ENCODE results near the gene MROH9.

The MROH9 gene

DNA sequence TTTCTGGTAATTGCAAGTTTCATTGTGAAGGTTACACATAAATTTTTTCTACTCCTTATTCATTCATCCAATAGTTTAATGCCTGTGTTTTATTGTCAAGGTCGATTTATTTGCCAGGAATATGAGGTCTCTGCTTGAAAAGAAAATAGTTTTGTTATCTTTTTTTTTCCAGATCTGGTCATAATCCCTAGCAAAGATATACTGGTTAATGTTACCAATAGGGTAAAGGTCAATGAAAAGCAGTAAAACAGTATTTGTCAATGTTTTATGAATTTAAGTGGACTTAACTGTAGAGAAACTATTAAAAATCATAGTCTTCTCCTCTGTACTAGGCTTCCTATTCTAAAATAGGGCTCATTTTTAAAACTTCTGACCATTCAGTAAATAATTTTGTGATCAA lies 147.3 kb downstream of the MROH9 start:
- no peak for DNase-seq

DNA sequence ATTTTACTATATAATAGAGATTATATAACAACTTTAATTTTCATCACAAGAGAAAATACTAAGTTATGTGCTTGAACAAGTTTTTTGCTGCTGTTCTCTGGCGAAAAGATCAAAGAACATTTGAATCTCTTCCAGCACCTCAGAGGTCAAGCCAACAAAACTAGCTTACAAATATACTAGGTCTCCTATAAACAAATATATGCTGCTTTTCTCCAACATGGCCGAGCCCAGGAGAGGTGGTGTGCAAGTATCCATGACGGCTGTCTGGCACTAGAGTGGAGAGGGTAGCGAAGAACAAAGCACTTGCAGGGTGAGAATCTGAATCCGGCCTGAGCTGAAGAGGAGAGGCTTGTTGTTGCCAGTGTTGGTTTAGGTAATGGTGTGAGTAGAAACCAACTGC lies 147.9 kb downstream of the MROH9 start:
- DNase-seq: peak; percentile 5

DNA sequence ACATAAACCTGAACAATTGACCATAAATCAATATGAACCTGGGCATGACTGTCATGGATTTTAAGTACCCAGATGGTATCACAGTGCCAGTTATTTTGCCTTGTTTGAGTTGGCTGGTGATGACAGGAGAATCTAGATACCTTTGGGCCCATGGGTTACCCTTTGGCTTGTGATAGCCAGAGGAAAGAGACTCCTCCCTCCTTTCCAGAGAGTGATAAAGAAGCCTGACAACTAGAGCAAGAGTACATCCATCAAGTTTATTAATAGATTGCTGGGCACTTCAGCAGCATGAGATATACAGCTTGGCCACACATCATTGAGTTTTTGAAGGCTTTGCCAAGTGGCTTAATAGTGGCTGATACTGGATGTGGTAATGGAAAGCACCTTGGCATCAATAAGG lies 148.8 kb downstream of the MROH9 start:
- peak; percentile 5 for DNase-seq

DNA sequence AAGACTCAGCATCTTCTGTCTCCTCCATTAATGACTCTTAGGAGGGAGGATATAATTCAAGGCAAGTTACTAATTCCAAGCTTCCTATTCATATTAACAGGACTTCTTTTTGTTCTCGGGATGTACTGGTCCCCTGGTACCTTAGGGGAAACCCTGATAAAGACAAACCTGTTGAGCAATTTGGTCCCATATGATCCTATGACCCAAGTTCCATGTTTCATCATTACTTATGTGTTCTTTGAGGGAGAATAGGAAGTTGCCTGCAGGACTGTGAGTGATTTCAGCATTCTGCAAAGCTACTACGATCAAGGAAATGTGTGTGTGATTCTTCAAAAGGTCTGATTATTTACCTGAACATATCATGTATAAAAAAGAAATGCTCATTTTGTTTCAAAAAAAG lies 149.5 kb downstream of the MROH9 start:
- no peak for DNase-seq

DNA sequence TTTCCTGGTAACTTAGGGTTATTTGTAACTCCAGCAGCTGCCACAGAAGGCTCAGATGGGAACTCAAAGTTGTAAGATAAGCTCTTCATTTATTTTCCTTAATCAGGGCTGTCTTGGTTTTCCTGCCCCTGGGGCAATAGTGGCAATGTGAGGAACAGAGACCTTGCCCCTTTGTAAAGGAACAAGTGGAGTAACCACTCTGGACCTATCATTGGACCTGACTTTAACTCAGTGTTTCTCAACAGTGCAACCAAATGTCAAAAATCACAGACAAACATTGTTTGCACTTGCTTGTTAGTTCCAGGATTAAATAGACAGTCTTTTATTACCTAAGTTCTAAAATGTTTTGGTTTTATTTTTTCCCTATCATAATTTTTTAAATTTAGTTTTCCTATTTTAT lies 152.6 kb downstream of the MROH9 start:
- DNase-seq: no peak

DNA sequence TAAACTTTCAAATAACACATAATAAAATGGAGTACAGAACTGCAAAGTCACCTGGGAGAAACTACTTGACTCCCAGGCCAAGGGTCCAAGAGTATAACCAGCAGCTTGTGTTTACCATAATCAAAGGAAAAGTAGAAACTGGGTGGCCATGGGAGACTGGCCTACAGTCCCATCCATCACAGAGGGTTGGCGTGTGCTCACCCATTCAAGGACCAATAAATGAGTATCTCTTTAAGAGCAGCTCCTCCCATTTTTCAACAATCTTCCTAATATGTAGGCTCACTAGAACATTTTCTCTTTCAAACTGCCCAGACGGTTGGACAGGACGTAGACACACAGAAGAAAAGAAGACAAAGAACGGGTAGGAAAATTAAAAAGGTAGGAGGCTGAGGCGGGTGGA lies 155.3 kb downstream of the MROH9 start, which contains the start of gene FMO3:
TSS of gene FMO3 (plus strand) at position 302 of the 400 bp plus-strand sequence. CDS start 1,754 bp downstream, outside the sequence.
- no peak for DNase-seq

DNA sequence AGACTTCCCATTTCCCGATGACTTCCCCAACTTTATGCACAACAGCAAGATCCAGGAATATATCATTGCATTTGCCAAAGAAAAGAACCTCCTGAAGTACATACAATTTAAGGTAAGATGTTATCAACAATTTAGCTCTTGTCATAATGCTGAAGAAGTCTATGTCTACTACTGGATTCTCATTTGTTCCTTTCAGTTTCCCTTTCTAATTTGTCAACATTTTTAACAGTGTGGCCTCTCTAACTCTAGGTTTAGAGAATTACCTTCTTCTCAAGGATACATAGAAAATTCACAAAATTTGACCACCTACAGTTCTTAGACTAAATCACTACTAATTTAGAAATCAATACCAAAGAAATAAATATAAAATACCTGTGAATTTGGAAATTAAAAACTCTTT lies 168.5 kb downstream of the MROH9 start:
- DNase-seq: no peak

DNA sequence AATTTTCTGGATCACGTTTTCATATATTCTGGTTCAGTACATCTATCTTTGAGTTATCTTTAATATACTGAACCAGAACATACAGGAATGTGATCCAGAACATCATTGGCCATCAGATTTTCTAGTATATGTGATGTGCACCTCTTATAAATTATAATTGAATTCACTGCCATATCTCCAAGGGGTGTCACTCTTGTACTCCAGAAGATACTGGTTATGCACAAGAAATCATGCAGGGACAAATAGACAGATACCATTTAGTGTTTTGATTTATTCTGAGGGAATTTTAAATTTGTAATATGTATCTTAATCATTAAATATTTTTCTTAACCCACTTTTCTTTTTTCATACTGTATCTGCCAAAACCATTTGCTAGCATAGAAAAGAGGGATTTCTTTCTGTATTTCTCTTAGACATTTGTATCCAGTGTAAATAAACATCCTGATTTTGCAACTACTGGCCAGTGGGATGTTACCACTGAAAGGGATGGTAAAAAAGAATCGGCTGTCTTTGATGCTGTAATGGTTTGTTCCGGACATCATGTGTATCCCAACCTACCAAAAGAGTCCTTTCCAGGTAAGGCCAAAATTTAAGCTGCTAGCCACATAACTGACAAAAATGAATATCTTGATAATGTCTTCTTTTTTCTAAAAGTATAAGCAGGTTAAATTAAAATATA lies 172.1 kb downstream of the MROH9 start:
- DNase-seq: no peak

DNA sequence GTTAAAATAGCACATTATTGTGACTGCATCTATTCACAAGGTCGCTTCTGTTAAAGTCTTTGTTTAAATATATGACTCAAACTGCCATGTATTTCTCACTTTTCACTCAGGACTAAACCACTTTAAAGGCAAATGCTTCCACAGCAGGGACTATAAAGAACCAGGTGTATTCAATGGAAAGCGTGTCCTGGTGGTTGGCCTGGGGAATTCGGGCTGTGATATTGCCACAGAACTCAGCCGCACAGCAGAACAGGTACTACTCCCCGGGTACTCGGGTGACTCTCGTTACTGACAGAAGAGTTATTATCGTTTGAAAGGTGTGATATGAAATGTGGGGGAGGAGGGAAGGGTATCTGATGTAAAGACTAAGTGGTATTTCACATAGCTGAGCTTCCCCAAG lies 172.6 kb downstream of the MROH9 start:
- DNase-seq: no peak

DNA sequence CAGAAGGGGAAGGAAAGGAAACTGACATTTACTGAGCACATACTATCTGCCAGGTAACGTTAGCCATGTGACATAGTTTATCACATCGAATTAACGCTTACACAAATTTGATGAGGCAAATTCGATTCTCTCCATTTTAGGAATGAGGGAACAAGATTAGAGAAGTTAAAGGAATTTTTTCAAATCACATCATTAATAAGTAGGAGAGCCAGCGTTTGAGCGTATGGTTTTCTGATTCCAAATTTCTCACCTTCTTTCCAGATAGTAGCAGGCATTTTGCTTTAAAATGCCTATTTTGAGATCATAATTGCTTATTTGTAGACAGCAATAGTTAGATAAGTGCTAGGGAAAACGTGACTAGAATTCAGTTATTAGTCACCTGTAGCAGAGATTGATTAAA lies 174.6 kb downstream of the MROH9 start:
- no peak for DNase-seq

DNA sequence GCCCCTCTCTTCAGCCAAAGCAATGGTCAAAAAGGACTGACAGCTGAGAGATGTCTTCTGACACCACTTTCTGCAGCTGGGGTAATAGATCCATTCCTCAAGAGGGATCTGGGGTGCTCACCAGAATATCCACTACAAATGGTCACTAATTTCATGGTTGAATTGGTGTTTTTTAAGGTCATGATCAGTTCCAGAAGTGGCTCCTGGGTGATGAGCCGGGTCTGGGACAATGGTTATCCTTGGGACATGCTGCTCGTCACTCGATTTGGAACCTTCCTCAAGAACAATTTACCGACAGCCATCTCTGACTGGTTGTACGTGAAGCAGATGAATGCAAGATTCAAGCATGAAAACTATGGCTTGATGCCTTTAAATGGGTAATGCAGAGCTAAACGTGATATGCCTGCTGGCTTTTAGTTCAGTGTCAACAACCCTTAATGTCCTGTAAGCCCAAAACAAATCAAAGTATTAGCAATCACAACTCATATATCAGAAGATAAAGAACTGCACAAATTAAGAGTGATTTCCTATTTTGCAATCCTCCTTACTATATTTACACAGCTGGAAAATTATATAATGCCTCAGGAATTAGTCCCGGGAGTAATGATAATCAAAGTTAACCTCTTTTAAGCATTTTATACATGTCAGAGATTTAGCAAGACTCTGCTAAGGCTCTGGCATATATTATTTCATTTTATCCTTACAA lies 175.4 kb downstream of the MROH9 start:
- no peak for DNase-seq

DNA sequence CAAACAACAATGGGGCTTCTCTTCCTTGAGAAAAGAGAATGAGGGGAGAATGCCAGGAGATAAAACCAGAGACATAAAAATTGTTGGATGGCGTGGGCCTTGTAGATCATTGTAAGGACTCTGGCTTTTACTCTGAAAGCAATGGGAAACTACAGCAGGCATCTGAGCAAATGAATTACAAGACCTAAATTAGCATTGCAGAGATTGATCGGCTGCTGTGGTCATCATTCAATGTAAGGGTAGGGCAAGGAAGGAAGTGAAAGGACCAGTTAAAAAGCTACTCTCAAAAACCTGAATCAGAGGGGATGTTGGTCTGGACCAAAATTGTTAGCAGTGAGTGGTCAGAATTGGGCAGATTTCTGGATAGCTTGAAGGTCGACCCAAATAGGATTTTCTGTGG lies 176.8 kb downstream of the MROH9 start:
- no peak for DNase-seq

DNA sequence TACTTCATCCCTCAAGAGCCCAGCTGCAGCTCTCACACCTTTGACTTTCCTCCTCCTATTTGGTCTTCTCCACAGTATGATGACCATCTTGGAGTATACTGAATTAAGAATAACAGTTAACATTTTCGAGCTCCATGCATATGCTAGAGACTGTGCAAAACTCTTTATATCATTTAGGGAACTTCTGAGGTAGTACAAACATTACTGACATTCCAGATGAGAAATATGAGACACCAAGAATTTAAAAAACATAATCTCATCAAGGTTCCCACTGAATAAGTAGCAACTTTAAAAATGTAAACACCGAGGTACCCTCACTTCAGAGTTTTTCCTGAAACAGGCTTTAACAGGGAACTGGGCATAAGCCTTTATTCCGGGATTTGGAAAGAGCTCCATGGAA lies 178.0 kb downstream of the MROH9 start:
- DNase-seq: no peak
